SK-N-SH (cell line): ENCODE data around the gene BNC2. TPM values are rescaled to one million over a fixed set of nuclear protein-coding genes. Genes with fewer than 3 reads are reported as not detected.

ENCODE experiments used
- CTCF ChIA-PET: fragments of 300-600, 350-600 bp; formaldehyde crosslinking; extraction: SDS; loops from one replicate; lab custom pipeline; 2021; lab: Yijun Ruan, JAX
- POLR2A ChIA-PET: fragments of 350-600 bp; sonication (Branson Sonifier 250); formaldehyde crosslinking; extraction: SDS; loops from one replicate; lab custom pipeline; 2020; ENCODE audit warnings: antibody characterized with exemption, inconsistent platforms; lab: Yijun Ruan, JAX
- DNase-seq: peaks from one replicate; pipeline ENCODE4 v3.0.0; 2012
- H2AFZ ChIP-seq: fragments of 200-600 bp; sonication (generic); 2 replicates; pipeline ENCODE4 v1.8.1; 2016; ENCODE audit warnings: antibody characterized with exemption, mild to moderate bottlenecking, low read depth
- H3F3A ChIP-seq: fragments of 200-600 bp; sonication (generic); replicated peaks from 2 replicates; pipeline ENCODE3; 2016; ENCODE audit warnings: antibody characterized with exemption, mild to moderate bottlenecking; ENCODE audit not compliant: insufficient read depth
- H3K27ac ChIP-seq, 2 experiments: fragments of 200-500 bp in 1 of 2; fragments of 200-600 bp in 1 of 2; sonication (Bioruptor generic) in 1 of 2; sonication (generic), shearing (Covaris generic) in 1 of 2; 2 replicates each; pipeline versions ENCODE4 v1.5.1 to v1.6.1; 2014 to 2016; ENCODE audit warnings: low read depth in 2 of 2, inconsistent platforms in 1 of 2, low read length in 1 of 2, mild to moderate bottlenecking in 1 of 2, mixed read lengths in 1 of 2
- H3K27me3 ChIP-seq: fragments of 200-600 bp; sonication (generic), shearing (Covaris generic); 2 replicates; pipeline ENCODE4 v1.6.1; 2016; ENCODE audit warnings: mixed run types; ENCODE audit not compliant: insufficient read depth
- H3K36me3 ChIP-seq, 2 experiments: fragments of 200-500 bp in 1 of 2; fragments of 200-600 bp in 1 of 2; sonication (Bioruptor generic) in 1 of 2; sonication (generic) in 1 of 2; replicated peaks in 1 of 2; 2 replicates each; pipeline versions ENCODE3 to v1.5.1; 2014 to 2016; ENCODE audit warnings: low read length in 1 of 2, mild to moderate bottlenecking in 1 of 2; ENCODE audit not compliant: insufficient read depth in 2 of 2, control insufficient read depth in 1 of 2
- H3K4me1 ChIP-seq, 2 experiments: fragments of 200-500 bp in 1 of 2; fragments of 200-600 bp in 1 of 2; sonication (Bioruptor generic) in 1 of 2; sonication (generic), shearing (Covaris generic) in 1 of 2; 2 replicates each; pipeline versions ENCODE4 v1.5.1 to v1.6.1; 2014 to 2016; ENCODE audit warnings: low read depth in 1 of 2, low read length in 1 of 2, mixed run types in 1 of 2; ENCODE audit not compliant: insufficient read depth in 2 of 2, control insufficient read depth in 1 of 2
- H3K4me2 ChIP-seq: fragments of 200-600 bp; sonication (generic), shearing (Covaris generic); 2 replicates; pipeline ENCODE4 v1.6.1; 2017; ENCODE audit warnings: mixed run types
- H3K4me3 ChIP-seq, 2 experiments: fragments of 200-500 bp in 1 of 2; fragments of 200-600 bp in 1 of 2; sonication (Bioruptor generic) in 1 of 2; sonication (generic), shearing (Covaris generic) in 1 of 2; 2 replicates each; pipeline versions ENCODE4 v1.5.1 to v1.8.1; 2014 to 2016; ENCODE audit warnings: low read depth in 2 of 2, inconsistent platforms in 1 of 2, low read length in 1 of 2, mild to moderate bottlenecking in 1 of 2, mixed read lengths in 1 of 2, moderate library complexity in 1 of 2
- H3K79me2 ChIP-seq: fragments of 200-600 bp; sonication (generic); 2 replicates; pipeline ENCODE4 v1.8.1; 2017; ENCODE audit warnings: mild to moderate bottlenecking; ENCODE audit not compliant: insufficient read depth
- H3K9ac ChIP-seq: fragments of 200-600 bp; sonication (generic); 2 replicates; pipeline ENCODE4 v1.6.1; 2017; ENCODE audit warnings: mixed run types
- H3K9me2 ChIP-seq: fragments of 200-600 bp; sonication (generic); 2 replicates; pipeline ENCODE4 v1.6.1; 2017; ENCODE audit warnings: mixed run types
- H3K9me3 ChIP-seq: fragments of 200-600 bp; sonication (generic); 2 replicates; pipeline ENCODE4 v1.6.1; 2017; ENCODE audit warnings: mixed run types, mild to moderate bottlenecking, moderate library complexity
- H4K20me1 ChIP-seq: fragments of 200-600 bp; sonication (generic); 2 replicates; pipeline ENCODE4 v1.6.1; 2017; ENCODE audit warnings: mild to moderate bottlenecking, mixed run types; ENCODE audit not compliant: insufficient read depth
- CHD2 ChIP-seq: fragments of 150-350 bp; IDR thresholded peaks from 2 replicates; pipeline ENCODE4 v1.6.1; 2018; ENCODE audit warnings: low read length; ENCODE audit not compliant: partially characterized antibody
- CTCF ChIP-seq: fragments of 200-600 bp; sonication (generic); IDR thresholded peaks from 2 replicates; pipeline ENCODE4 v1.6.1; 2017; ENCODE audit warnings: antibody characterized with exemption, mild to moderate bottlenecking, moderate library complexity
- FOXJ3 ChIP-seq: sonication (generic); formaldehyde crosslinking; IDR thresholded peaks from 2 replicates; pipeline ENCODE4 v1.5.1; 2020; ENCODE audit warnings: mild to moderate bottlenecking, missing genetic modification reagents
- IRF3 ChIP-seq: fragments of 150-350 bp; IDR thresholded peaks from 2 replicates; pipeline ENCODE4 v1.6.1; 2016; ENCODE audit warnings: mild to moderate bottlenecking, low read depth, low read length
- MAX ChIP-seq: IDR thresholded peaks from 2 replicates; pipeline ENCODE4 v1.4.0; 2012; ENCODE audit warnings: low read depth
- MEF2A ChIP-seq: IDR thresholded peaks from 2 replicates; pipeline ENCODE4 v1.4.0; 2012; ENCODE audit warnings: low read depth, borderline replicate concordance
- MXI1 ChIP-seq: IDR thresholded peaks from 2 replicates; pipeline ENCODE4 v1.6.1; 2012; ENCODE audit warnings: mild to moderate bottlenecking, low read depth, low read length, improper control_type of control experiment
- NFIC ChIP-seq: IDR thresholded peaks from 2 replicates; pipeline ENCODE4 v1.4.0; 2012; ENCODE audit warnings: borderline replicate concordance
- NRF1 ChIP-seq: IDR thresholded peaks from 2 replicates; pipeline ENCODE4 v1.6.1; 2012; ENCODE audit warnings: low read depth, mild to moderate bottlenecking, low read length
- RAD21 ChIP-seq: IDR thresholded peaks from 2 replicates; pipeline ENCODE4 v1.6.1; 2012; ENCODE audit warnings: mild to moderate bottlenecking, low read length
- RCOR1 ChIP-seq: fragments of 150-350 bp; IDR thresholded peaks from 2 replicates; pipeline ENCODE4 v1.6.1; 2017; ENCODE audit warnings: antibody characterized with exemption, low read length
- REST ChIP-seq: IDR thresholded peaks from 2 replicates; pipeline ENCODE4 v1.6.1; 2012; ENCODE audit warnings: mild to moderate bottlenecking, low read depth, low read length, moderate library complexity
- RXRA ChIP-seq: IDR thresholded peaks from 2 replicates; pipeline ENCODE4 v1.4.0; 2012; ENCODE audit warnings: low read depth, mild to moderate bottlenecking, borderline replicate concordance
- TAF1 ChIP-seq: IDR thresholded peaks from 2 replicates; pipeline ENCODE4 v1.6.1; 2012; ENCODE audit warnings: low read depth, mild to moderate bottlenecking, low read length, moderate library complexity, borderline replicate concordance
- TCF12 ChIP-seq: IDR thresholded peaks from 2 replicates; pipeline ENCODE4 v1.4.0; 2012
- TEAD4 ChIP-seq: IDR thresholded peaks from 2 replicates; pipeline ENCODE4 v1.4.0; 2012; ENCODE audit warnings: mild to moderate bottlenecking, borderline replicate concordance; ENCODE audit not compliant: insufficient read depth
- USF1 ChIP-seq: IDR thresholded peaks from 2 replicates; pipeline ENCODE4 v1.4.0; 2012; ENCODE audit warnings: low read depth, borderline replicate concordance
- USF2 ChIP-seq: fragments of 150-350 bp; IDR thresholded peaks from 2 replicates; pipeline ENCODE4 v1.6.1; 2017; ENCODE audit warnings: antibody characterized with exemption, low read length, low read depth, borderline replicate concordance
- YY1 ChIP-seq: IDR thresholded peaks from 2 replicates; pipeline ENCODE4 v1.4.0; 2012; ENCODE audit warnings: low read depth, mild to moderate bottlenecking
- ZBTB33 ChIP-seq: IDR thresholded peaks from 2 replicates; pipeline ENCODE4 v1.4.0; 2012; ENCODE audit warnings: low read depth, borderline replicate concordance
- whole genome bisulfite sequencing: methylation state at CpG from one replicate; pipeline ENCODE4 v1.1.6; 2017; ENCODE audit warnings: low lambda C conversion rate; 5-methylcytosine and 5-hydroxymethylcytosine counted together
- polyA plus RNA-seq, 3 experiments: library from polyadenylated mRNA; depleted of rRNA; stranded (reverse); fragments of >200 nt; gene quantifications; 2 replicates each; pipeline ENCODE4 v1.2.3, GENCODE V29; 2012

The BNC2 gene
- polyA plus RNA-seq, 1 of the 3 experiments (the other 2 are of a cell fraction), result 8.8 TPM

GRCh38 chr9:16598316-16598715, 272.2 kb downstream of the BNC2 start:
- no peak for DNase-seq
- H3F3A ChIP-seq, result no peaks in the 10 kb centered on the region
- peaks cover 10% of the 10 kb centered on the region; the same call in 1 of the 2 replicates for H3K79me2 ChIP-seq
- ChIA-PET POLR2A (no interaction called here), CTCF (interaction anchor here (1.4 kb wide), 1 partner anchor 35 kb away, joined by 3 read pairs; no protein-coding TSS in a partner anchor)
- H2AFZ ChIP-seq, result no peak overlapping the region
- H3K27me3 ChIP-seq, result no peaks in the 10 kb centered on the region
- TF ChIP-seq CHD2 (no peak), RXRA (no peak), RAD21 (no peak), CTCF (no peak), IRF3 (no peak), ZBTB33 (no peak), USF2 (no peak), TEAD4 (no peak), YY1 (no peak), RCOR1 (no peak), NFIC (no peak), TAF1 (no peak), NRF1 (no peak), MXI1 (no peak), REST (no peak), MEF2A (no peak), FOXJ3 (CRISPR knock-in tag) (no peak), MAX (no peak), TCF12 (no peak), USF1 (no peak)
- H3K9me2 ChIP-seq, result no peaks in the 10 kb centered on the region
- H4K20me1 ChIP-seq, result no peaks in the 10 kb centered on the region
- no peak overlapping the region for H3K9ac ChIP-seq
- no peak overlapping the region for H3K4me2 ChIP-seq
- no peaks in the 10 kb centered on the region for H3K9me3 ChIP-seq
- H3K27ac ChIP-seq, result no peak overlapping the region
- peaks cover 0 to 5% of the 10 kb centered on the region in 2 experiments; a peak in 2 of 4 replicates for H3K4me1 ChIP-seq
- H3K4me3 ChIP-seq, result no peak overlapping the region
- 84% methylated on average over 3 of the region's 3 CpGs for WGBS
- peaks cover 0 to 5% of the 10 kb centered on the region in 2 experiments for H3K36me3 ChIP-seq
